ENCODE data around the gene E2F4.

- TF ChIP-seq ATF2 (CRISPR knock-in tag; IDR thresholded peaks at IDR 0.05) (no peak), POLR2AphosphoS5 (IDR thresholded peaks at IDR 0.05; ENCODE audit: control insufficient read depth, insufficient read depth, low read depth, low read length) (no peak), CTCF (IDR thresholded peaks at IDR 0.05 in 2 of 3, conservative IDR thresholded peaks at IDR 0.05 in 1 of 3; ENCODE audit: insufficient read depth in 2 of 3, low read depth in 1 of 3, low read length in 3 of 3) (peak; percentile 65 to 82 (median 73))
Measured at GRCh38 chr16:67169642-67170167, 22.2 kb upstream of the E2F4 start.
